IMR-90 (cell line): ENCODE results near the gene OR2M7. TPM values are rescaled to one million over a fixed set of nuclear protein-coding genes. Genes with fewer than 3 reads are reported as not detected.

Experiments
- ATAC-seq: fragments of 200-7000 bp; cut with Tn5 transposase; 2 replicates; pipeline ENCODE4 v1.9.1; 2020; ENCODE audit warnings: low read depth, mild to moderate bottlenecking, moderate library complexity
- BruUV-seq: library from RNA; stranded (reverse); fragments of 400-500 nt; replicated peaks from 2 replicates; lab custom pipeline; 2021; lab: Mats Ljungman, UMichigan
- CTCF ChIA-PET: fragments of 300-600 bp; formaldehyde crosslinking; extraction: SDS; loops from one replicate; lab custom pipeline; 2021; ENCODE audit warnings: antibody characterized with exemption; lab: Yijun Ruan, JAX
- POLR2A ChIA-PET: fragments of 300-600 bp; sonication (Branson Sonifier 250); formaldehyde crosslinking; loops from one replicate; lab custom pipeline; 2022; ENCODE audit warnings: antibody characterized with exemption; ENCODE audit not compliant: unreplicated experiment; lab: Charles Lee
- DNase-seq: peaks from one replicate; pipeline ENCODE4 v3.0.0; 2013
- H2AFZ ChIP-seq: replicated peaks from 2 replicates; pipeline ENCODE3; 2013; ENCODE audit warnings: low read length, mild to moderate bottlenecking; ENCODE audit not compliant: poor library complexity
- H2AK5ac ChIP-seq: 2 replicates; pipeline ENCODE4 v1.6.1; 2013; ENCODE audit warnings: low read depth, low read length, inconsistent platforms
- H2AK9ac ChIP-seq: replicated peaks from 2 replicates; pipeline ENCODE3; 2013; ENCODE audit warnings: mild to moderate bottlenecking, low read depth, low read length, moderate library complexity; ENCODE audit not compliant: poor library complexity
- H2BK120ac ChIP-seq: 2 replicates; pipeline ENCODE4 v1.6.1; 2013; ENCODE audit warnings: low read depth, low read length, inconsistent platforms
- H2BK15ac ChIP-seq: 3 replicates; pipeline ENCODE4 v1.6.1; 2013; ENCODE audit warnings: low read depth, low read length, inconsistent platforms
- H2BK20ac ChIP-seq: 2 replicates; pipeline ENCODE4 v1.6.1; 2013; ENCODE audit warnings: low read depth, mild to moderate bottlenecking, inconsistent platforms, low read length, moderate library complexity
- H2BK5ac ChIP-seq: 2 replicates; pipeline ENCODE4 v1.6.1; 2013; ENCODE audit warnings: mild to moderate bottlenecking, low read depth, low read length, inconsistent platforms; ENCODE audit not compliant: poor library complexity, severe bottlenecking
- H3K14ac ChIP-seq: replicated peaks from 2 replicates; pipeline ENCODE4 v1.6.1; 2013; ENCODE audit warnings: low read depth, low read length, inconsistent platforms
- H3K18ac ChIP-seq: 2 replicates; pipeline ENCODE4 v1.6.1; 2013; ENCODE audit warnings: low read depth, low read length, control low read depth
- H3K23ac ChIP-seq: 2 replicates; pipeline ENCODE4 v1.6.1; 2013; ENCODE audit warnings: low read depth, low read length, inconsistent platforms
- H3K27ac ChIP-seq: 2 replicates; pipeline ENCODE4 v1.5.1; 2013; ENCODE audit warnings: mild to moderate bottlenecking, control low read depth, low read length; ENCODE audit not compliant: insufficient read depth
- H3K27me3 ChIP-seq: 2 replicates; pipeline ENCODE4 v1.6.1; 2013; ENCODE audit warnings: low read length; ENCODE audit not compliant: control insufficient read depth, insufficient read depth
- H3K36me3 ChIP-seq: 2 replicates; pipeline ENCODE4 v1.6.1; 2013; ENCODE audit warnings: low read length, mixed read lengths; ENCODE audit not compliant: control insufficient read depth, insufficient read depth
- H3K4ac ChIP-seq: 2 replicates; pipeline ENCODE4 v1.6.1; 2013; ENCODE audit warnings: low read depth, low read length, inconsistent platforms
- H3K4me1 ChIP-seq: 2 replicates; pipeline ENCODE4 v1.6.1; 2013; ENCODE audit warnings: low read length, mixed read lengths; ENCODE audit not compliant: control insufficient read depth, insufficient read depth
- H3K4me2 ChIP-seq: 2 replicates; pipeline ENCODE4 v1.6.1; 2013; ENCODE audit warnings: low read depth, mild to moderate bottlenecking, control low read depth, low read length, moderate library complexity
- H3K4me3 ChIP-seq: 2 replicates; pipeline ENCODE4 v1.5.1; 2013; ENCODE audit warnings: low read depth, mild to moderate bottlenecking, control low read depth, low read length, moderate library complexity; ENCODE audit not compliant: insufficient read depth
- H3K56ac ChIP-seq: 2 replicates; pipeline ENCODE4 v1.6.1; 2013; ENCODE audit warnings: low read length, inconsistent platforms; ENCODE audit not compliant: insufficient read depth; ENCODE audit errors: extremely low read depth
- H3K79me1 ChIP-seq, 2 experiments: 2 replicates each; pipeline ENCODE4 v1.6.1; 2013; ENCODE audit warnings: low read length in 2 of 2, inconsistent platforms in 1 of 2, low read depth in 1 of 2
- H3K9ac ChIP-seq: 2 replicates; pipeline ENCODE4 v1.6.1; 2013; ENCODE audit warnings: low read depth, low read length, control low read depth
- H3K9me1 ChIP-seq: 2 replicates; pipeline ENCODE4 v1.6.1; 2013; ENCODE audit warnings: low read length, inconsistent platforms; ENCODE audit not compliant: insufficient read depth
- H3K9me3 ChIP-seq: 2 replicates; pipeline ENCODE4 v1.6.1; 2013; ENCODE audit warnings: low read length; ENCODE audit not compliant: control insufficient read depth, insufficient read depth
- H4K20me1 ChIP-seq: 2 replicates; pipeline ENCODE4 v1.6.1; 2013; ENCODE audit warnings: low read length, inconsistent platforms; ENCODE audit not compliant: insufficient read depth
- H4K5ac ChIP-seq: 2 replicates; pipeline ENCODE4 v1.6.1; 2013; ENCODE audit warnings: mild to moderate bottlenecking, low read depth, low read length, control low read depth
- H4K8ac ChIP-seq, 2 experiments: 2 replicates each; pipeline ENCODE4 v1.6.1; 2013; ENCODE audit warnings: low read depth in 2 of 2, low read length in 2 of 2, control low read depth in 1 of 2, inconsistent platforms in 1 of 2
- H4K91ac ChIP-seq: 2 replicates; pipeline ENCODE4 v1.6.1; 2013; ENCODE audit warnings: low read depth, low read length, inconsistent platforms; ENCODE audit not compliant: insufficient read depth
- CEBPB ChIP-seq: IDR thresholded peaks from 2 replicates; pipeline ENCODE4 v1.6.1; 2012; ENCODE audit warnings: low read depth, low read length, improper control_type of control experiment
- CHD1 ChIP-seq: IDR thresholded peaks from 2 replicates; pipeline ENCODE4 v1.6.1; 2012; ENCODE audit warnings: low read depth, low read length, improper control_type of control experiment
- MAFK ChIP-seq: IDR thresholded peaks from 2 replicates; pipeline ENCODE4 v1.6.1; 2012; ENCODE audit warnings: low read depth, low read length, improper control_type of control experiment
- MAZ ChIP-seq: IDR thresholded peaks from 2 replicates; pipeline ENCODE4 v1.6.1; 2012; ENCODE audit warnings: low read depth, mild to moderate bottlenecking, low read length, improper control_type of control experiment, moderate library complexity, borderline replicate concordance
- MXI1 ChIP-seq: IDR thresholded peaks from 2 replicates; pipeline ENCODE4 v1.6.1; 2012; ENCODE audit warnings: low read depth, mild to moderate bottlenecking, low read length, moderate library complexity, borderline replicate concordance
- NFE2L2 ChIP-seq: fragments of 150-350 bp; IDR thresholded peaks from 2 replicates; pipeline ENCODE4 v1.6.1; 2016; ENCODE audit warnings: low read depth, mild to moderate bottlenecking, low read length
- POLR2A ChIP-seq: IDR thresholded peaks from 2 replicates; pipeline ENCODE4 v1.6.1; 2012; ENCODE audit warnings: mild to moderate bottlenecking, low read depth, low read length
- RAD21 ChIP-seq: IDR thresholded peaks from 2 replicates; pipeline ENCODE4 v1.6.1; 2012; ENCODE audit warnings: low read length, improper control_type of control experiment
- RCOR1 ChIP-seq: IDR thresholded peaks from 2 replicates; pipeline ENCODE4 v1.6.1; 2012; ENCODE audit warnings: mild to moderate bottlenecking, low read length, improper control_type of control experiment; ENCODE audit not compliant: insufficient replicate concordance
- RFX5 ChIP-seq: IDR thresholded peaks from 2 replicates; pipeline ENCODE4 v1.8.0; 2012; ENCODE audit warnings: low read depth, mild to moderate bottlenecking, low read length, moderate library complexity
- SMC3 ChIP-seq: fragments of 150-350 bp; IDR thresholded peaks from 2 replicates; pipeline ENCODE4 v1.6.1; 2016; ENCODE audit warnings: low read depth, mild to moderate bottlenecking, antibody characterized with exemption, low read length, moderate library complexity
- WGBS, 2 experiments: methylation state at CpG; one replicate each; pipeline versions ENCODE4 v1.1.5 to v1.1.7; 2013; ENCODE audit warnings: missing lambda C conversion rate in 2 of 2; ENCODE audit not compliant: insufficient read length in 1 of 2; ENCODE audit errors: extremely low coverage in 2 of 2; 5-methylcytosine and 5-hydroxymethylcytosine counted together
- dilution Hi-C: fragments of 300-500 bp; cut with HindIII; formaldehyde crosslinking; loops from one replicate; pipeline ENCODE4 v1.14.3; 2018; ENCODE audit warnings: low sequenced_read_pairs; ENCODE audit not compliant: unreplicated experiment
- in situ Hi-C: fragments of 300-500 bp; cut with MboI; formaldehyde crosslinking; loops from 3 replicates; pipeline ENCODE4 v1.14.3; 2019; ENCODE audit warnings: low sequenced_read_pairs, inconsistent platforms, mixed read lengths
- intact Hi-C: fragments of 100-400 bp; cut with micrococcal nuclease; formaldehyde crosslinking; loops from 2 replicates; pipeline ENCODE4 v1.10.0; 2022
- polyA plus RNA-seq, 3 experiments: library from polyadenylated mRNA; depleted of rRNA; stranded (reverse); fragments of >200 nt; gene quantifications; 2 replicates each; pipeline ENCODE4 v1.2.3, GENCODE V29; 2012; ENCODE audit warnings: low replicate concordance in 1 of 3
- total RNA-seq: library from RNA; depleted of rRNA; stranded (reverse); fragments of >200 nt; gene quantifications from 2 replicates; pipeline ENCODE4 v1.2.3, GENCODE V29; 2012
- TF ChIP-seq, protein P1 (sequence below): conservative IDR thresholded peaks from 2 replicates; pipeline ENCODE4 v1.5.1; 2012; ENCODE audit warnings: mild to moderate bottlenecking, low read depth, low read length, improper control_type of control experiment
- TF ChIP-seq, protein P2 (sequence below): fragments of 150-350 bp; IDR thresholded peaks from 2 replicates; pipeline ENCODE4 v1.6.1; 2016; ENCODE audit warnings: low read depth, mild to moderate bottlenecking, low read length, moderate library complexity, borderline replicate concordance
- TF ChIP-seq, protein P3 (sequence below): fragments of 150-350 bp; IDR thresholded peaks from 2 replicates; pipeline ENCODE4 v1.6.1; 2017; ENCODE audit warnings: mild to moderate bottlenecking, antibody characterized with exemption, low read length, low read depth

Gene OR2M7
- total and polyA plus RNA-seq, 2 of the 4 experiments (the other 2 are of a cell fraction), result not detected

DNA sequence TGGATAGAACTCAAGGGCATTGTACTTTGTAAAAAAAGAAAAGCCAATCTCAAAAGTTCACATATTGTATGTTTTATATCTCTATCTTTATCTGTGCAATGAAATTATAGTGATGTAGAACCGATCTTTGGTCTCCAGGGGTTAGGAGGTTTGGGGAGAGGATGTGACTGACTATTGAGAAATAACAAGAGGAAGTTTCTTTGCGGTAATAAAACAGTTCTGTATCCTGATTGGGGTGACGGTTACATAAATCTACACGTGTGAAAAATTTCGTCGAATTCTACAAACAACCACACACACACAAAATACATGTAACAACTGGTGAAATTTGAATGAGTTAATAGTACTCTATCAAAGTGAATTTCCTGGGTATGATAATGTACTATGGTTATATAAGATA, 36.0 kb downstream of the OR2M7 start:
- no peak overlapping the region for H2BK20ac ChIP-seq
- H3K4me2 ChIP-seq, result no peak overlapping the region
- H2BK15ac ChIP-seq, result no peak overlapping the region
- no peaks in the 10 kb centered on the region for H4K20me1 ChIP-seq
- intact Hi-C loops, result no loop called here
- H3K9me3 ChIP-seq, result no peaks in the 10 kb centered on the region
- H2AFZ ChIP-seq, result no peak overlapping the region
- no peak overlapping the region for H2AK9ac ChIP-seq
- H3K4me3 ChIP-seq, result no peak overlapping the region
- no peaks in the 10 kb centered on the region for H3K27me3 ChIP-seq
- no peak overlapping the region for H2BK120ac ChIP-seq
- no peak overlapping the region for H4K91ac ChIP-seq
- no peak overlapping the region for H3K4ac ChIP-seq
- no peak for DNase-seq
- ChIA-PET POLR2A (no interaction called here), CTCF (no interaction called here)
- in situ Hi-C loops, result no loop called here
- BruUV-seq, result no TSS peak
- dilution Hi-C loops, result no loop called here
- H3K56ac ChIP-seq, result no peak overlapping the region
- no peak overlapping the region for H3K18ac ChIP-seq
- no peaks in the 10 kb centered on the region for H3K36me3 ChIP-seq
- ATAC-seq, result no peak
- no peak overlapping the region for H3K27ac ChIP-seq
- H3K14ac ChIP-seq, result no peak overlapping the region
- no peaks in the 10 kb centered on the region for H3K79me1 ChIP-seq
- H3K23ac ChIP-seq, result no peak overlapping the region
- no peak overlapping the region for H2BK5ac ChIP-seq
- no peak overlapping the region for H2AK5ac ChIP-seq
- no peak overlapping the region for H4K8ac ChIP-seq
- TF ChIP-seq, protein P1, sequence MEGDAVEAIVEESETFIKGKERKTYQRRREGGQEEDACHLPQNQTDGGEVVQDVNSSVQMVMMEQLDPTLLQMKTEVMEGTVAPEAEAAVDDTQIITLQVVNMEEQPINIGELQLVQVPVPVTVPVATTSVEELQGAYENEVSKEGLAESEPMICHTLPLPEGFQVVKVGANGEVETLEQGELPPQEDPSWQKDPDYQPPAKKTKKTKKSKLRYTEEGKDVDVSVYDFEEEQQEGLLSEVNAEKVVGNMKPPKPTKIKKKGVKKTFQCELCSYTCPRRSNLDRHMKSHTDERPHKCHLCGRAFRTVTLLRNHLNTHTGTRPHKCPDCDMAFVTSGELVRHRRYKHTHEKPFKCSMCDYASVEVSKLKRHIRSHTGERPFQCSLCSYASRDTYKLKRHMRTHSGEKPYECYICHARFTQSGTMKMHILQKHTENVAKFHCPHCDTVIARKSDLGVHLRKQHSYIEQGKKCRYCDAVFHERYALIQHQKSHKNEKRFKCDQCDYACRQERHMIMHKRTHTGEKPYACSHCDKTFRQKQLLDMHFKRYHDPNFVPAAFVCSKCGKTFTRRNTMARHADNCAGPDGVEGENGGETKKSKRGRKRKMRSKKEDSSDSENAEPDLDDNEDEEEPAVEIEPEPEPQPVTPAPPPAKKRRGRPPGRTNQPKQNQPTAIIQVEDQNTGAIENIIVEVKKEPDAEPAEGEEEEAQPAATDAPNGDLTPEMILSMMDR, result no peak
- TF ChIP-seq, protein P2, sequence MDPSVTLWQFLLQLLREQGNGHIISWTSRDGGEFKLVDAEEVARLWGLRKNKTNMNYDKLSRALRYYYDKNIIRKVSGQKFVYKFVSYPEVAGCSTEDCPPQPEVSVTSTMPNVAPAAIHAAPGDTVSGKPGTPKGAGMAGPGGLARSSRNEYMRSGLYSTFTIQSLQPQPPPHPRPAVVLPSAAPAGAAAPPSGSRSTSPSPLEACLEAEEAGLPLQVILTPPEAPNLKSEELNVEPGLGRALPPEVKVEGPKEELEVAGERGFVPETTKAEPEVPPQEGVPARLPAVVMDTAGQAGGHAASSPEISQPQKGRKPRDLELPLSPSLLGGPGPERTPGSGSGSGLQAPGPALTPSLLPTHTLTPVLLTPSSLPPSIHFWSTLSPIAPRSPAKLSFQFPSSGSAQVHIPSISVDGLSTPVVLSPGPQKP, result no peak
- TF ChIP-seq MAZ, result no peak
- no peak for TF ChIP-seq RCOR1
- TF ChIP-seq NFE2L2, result no peak
- TF ChIP-seq MAFK, result no peak
- TF ChIP-seq RFX5, result no peak
- TF ChIP-seq CHD1, result no peak
- TF ChIP-seq CEBPB, result no peak
- no peak for TF ChIP-seq SMC3
- no peak for TF ChIP-seq POLR2A
- TF ChIP-seq, protein P3, sequence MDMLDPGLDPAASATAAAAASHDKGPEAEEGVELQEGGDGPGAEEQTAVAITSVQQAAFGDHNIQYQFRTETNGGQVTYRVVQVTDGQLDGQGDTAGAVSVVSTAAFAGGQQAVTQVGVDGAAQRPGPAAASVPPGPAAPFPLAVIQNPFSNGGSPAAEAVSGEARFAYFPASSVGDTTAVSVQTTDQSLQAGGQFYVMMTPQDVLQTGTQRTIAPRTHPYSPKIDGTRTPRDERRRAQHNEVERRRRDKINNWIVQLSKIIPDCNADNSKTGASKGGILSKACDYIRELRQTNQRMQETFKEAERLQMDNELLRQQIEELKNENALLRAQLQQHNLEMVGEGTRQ, result no peak
- no peak for TF ChIP-seq MXI1
- TF ChIP-seq RAD21, result no peak
- no peaks in the 10 kb centered on the region for H3K4me1 ChIP-seq
- H3K9me1 ChIP-seq, result no peaks in the 10 kb centered on the region
- H4K5ac ChIP-seq, result no peak overlapping the region
- no peak overlapping the region for H3K9ac ChIP-seq
- WGBS, 2 experiments, result no CpG with 5 or more reads among the region's 6 CpGs
